CD4-positive, alpha-beta T cell (primary cell): ENCODE results near the gene CLCN2. TPM values are rescaled to one million over a fixed set of nuclear protein-coding genes. Genes with fewer than 3 reads are reported as not detected.
A peak's percentile ranks its signal among the peaks of the same experiment; 100 is the strongest.

Experiments
- ATAC-seq: fragments of 200-7000 bp; cut with Tn5 transposase; one replicate; pipeline ENCODE4 v1.10.0; 2022; ENCODE audit warnings: mild to moderate bottlenecking; ENCODE audit not compliant: poor library complexity
- CTCF ChIA-PET: fragments of 350-600 bp; sonication (Branson Sonifier 250); formaldehyde crosslinking; loops from one replicate; lab custom pipeline; 2021; ENCODE audit warnings: antibody characterized with exemption, inconsistent platforms; lab: Charles Lee
- POLR2A ChIA-PET: fragments of 350-600 bp; sonication (Branson Sonifier 250); formaldehyde crosslinking; loops from one replicate; lab custom pipeline; 2021; ENCODE audit warnings: antibody characterized with exemption, inconsistent platforms; lab: Charles Lee
- DNase-seq, 14 experiments: peaks; one replicate each; pipeline ENCODE4 v3.0.0-alpha.2; 2013 to 2020; ENCODE audit warnings: mixed read lengths in 2 of 14
- H3K27ac ChIP-seq, 2 donors: one replicate each; pipeline versions ENCODE4 v1.5.1 to v1.7.0; 2013; ENCODE audit warnings: low read length in 2 of 2, low read depth in 1 of 2, mild to moderate bottlenecking in 1 of 2
- H3K27me3 ChIP-seq, 2 experiments: 1 replicate in 1 of 2; 2 replicates in 1 of 2; pipeline versions ENCODE4 v1.6.1 to v1.7.0; 2013; ENCODE audit warnings: low read length in 2 of 2, control low read depth in 1 of 2, mild to moderate bottlenecking in 1 of 2, moderate library complexity in 1 of 2; ENCODE audit not compliant: insufficient read depth in 2 of 2, control insufficient read depth in 1 of 2
- H3K36me3 ChIP-seq: one replicate; pipeline ENCODE4 v1.6.1; 2013; ENCODE audit warnings: low read length, control low read depth; ENCODE audit not compliant: insufficient read depth
- H3K4me1 ChIP-seq: one replicate; pipeline ENCODE4 v1.6.1; 2013; ENCODE audit warnings: low read length, control low read depth; ENCODE audit not compliant: insufficient read depth
- H3K4me3 ChIP-seq: one replicate; pipeline ENCODE4 v1.5.1; 2013; ENCODE audit warnings: mild to moderate bottlenecking, low read length, moderate library complexity
- H3K9me3 ChIP-seq, 2 experiments: 1 replicate in 1 of 2; 2 replicates in 1 of 2; pipeline versions ENCODE4 v1.6.1 to v1.7.0; 2013; ENCODE audit warnings: low read length in 2 of 2, mild to moderate bottlenecking in 2 of 2, control low read depth in 1 of 2, moderate library complexity in 1 of 2; ENCODE audit not compliant: control insufficient read depth in 1 of 2, insufficient read depth in 1 of 2
- H3K27ac Mint-ChIP-seq: one replicate; pipeline ENCODE4 v1.8.0; 2020; ENCODE audit warnings: mixed read lengths
- H3K27me3 Mint-ChIP-seq: one replicate; pipeline ENCODE4 v1.8.0; 2021; ENCODE audit warnings: mixed read lengths
- H3K36me3 Mint-ChIP-seq: one replicate; pipeline ENCODE4 v1.8.0; 2021; ENCODE audit warnings: low read depth, mixed read lengths
- H3K4me1 Mint-ChIP-seq: one replicate; pipeline ENCODE4 v1.8.0; 2021; ENCODE audit warnings: low read depth, mixed read lengths
- H3K4me3 Mint-ChIP-seq: one replicate; pipeline ENCODE4 v1.8.0; 2020; ENCODE audit warnings: mild to moderate bottlenecking, mixed read lengths
- H3K9me3 Mint-ChIP-seq: one replicate; pipeline ENCODE4 v1.8.0; 2020; ENCODE audit warnings: mixed read lengths
- CTCF ChIP-seq: fragments of 200-600 bp; IDR thresholded peaks from one replicate; pipeline ENCODE4 v1.8.0; 2022; ENCODE audit warnings: antibody characterized with exemption, mild to moderate bottlenecking
- intact Hi-C, 2 experiments: fragments of 100-400 bp; cut with DNase I in 1 of 2; cut with micrococcal nuclease in 1 of 2; formaldehyde crosslinking; loops; one replicate each; pipeline versions ENCODE4 v1.15.1 to v1.9.0; 2023 to 2025; cut with DNase I, micrococcal nuclease
- total RNA-seq, 174 experiments: library from RNA in 2 of 174; stranded (reverse) in 2 of 174; gene quantifications; one replicate each; pipeline ENCODE4 v1.2.3 and lab custom pipeline; 2021 to 2026

CLCN2 gene
- total RNA-seq, 2 experiments from 2014 or later: 3.2 to 3.5 TPM

DNA sequence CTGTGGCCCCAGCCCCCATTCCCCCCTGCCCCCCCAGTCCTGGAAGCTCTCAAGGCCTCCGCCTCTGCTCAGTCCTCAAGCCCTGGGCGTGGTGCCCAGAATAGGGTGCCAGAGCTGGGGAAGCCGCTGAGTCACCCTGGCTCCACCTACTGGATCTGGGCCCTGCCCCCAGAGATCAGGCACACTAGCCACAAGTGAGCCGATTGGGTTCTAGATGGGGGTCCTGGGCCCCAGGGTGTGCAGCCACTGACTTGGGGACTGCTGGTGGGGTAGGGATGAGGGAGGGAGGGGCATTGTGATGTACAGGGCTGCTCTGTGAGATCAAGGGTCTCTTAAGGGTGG lies 41.3 kb downstream of the CLCN2 start:
- H3K9me3 ChIP-seq: no peaks in the 10 kb centered on the region
- ATAC-seq (no peak), DNase-seq (peak in 8 of 14 experiments; percentile 22 to 66 (median 48))
- ChIA-PET POLR2A (no interaction called here), CTCF (interaction anchor here (0.7 kb wide), 1 partner anchor 15 kb away, joined by 3 read pairs; no protein-coding TSS in a partner anchor)
- Mint-ChIP-seq H3K27me3 (no peaks in the 10 kb centered on the region), H3K4me3 (no peak overlapping the region), H3K27ac (peak overlapping the region; percentile 4), H3K36me3 (peaks cover 84% of the 10 kb centered on the region), H3K4me1 (peaks cover 31% of the 10 kb centered on the region), H3K9me3 (no peaks in the 10 kb centered on the region)
- no peak overlapping the region for H3K4me3 ChIP-seq
- TF ChIP-seq CTCF: no peak
- intact Hi-C loops: no loop called here
- no peaks in the 10 kb centered on the region for H3K27me3 ChIP-seq
- no peak overlapping the region for H3K27ac ChIP-seq
- peaks cover 78% of the 10 kb centered on the region for H3K36me3 ChIP-seq
- peaks cover 40% of the 10 kb centered on the region for H3K4me1 ChIP-seq

DNA sequence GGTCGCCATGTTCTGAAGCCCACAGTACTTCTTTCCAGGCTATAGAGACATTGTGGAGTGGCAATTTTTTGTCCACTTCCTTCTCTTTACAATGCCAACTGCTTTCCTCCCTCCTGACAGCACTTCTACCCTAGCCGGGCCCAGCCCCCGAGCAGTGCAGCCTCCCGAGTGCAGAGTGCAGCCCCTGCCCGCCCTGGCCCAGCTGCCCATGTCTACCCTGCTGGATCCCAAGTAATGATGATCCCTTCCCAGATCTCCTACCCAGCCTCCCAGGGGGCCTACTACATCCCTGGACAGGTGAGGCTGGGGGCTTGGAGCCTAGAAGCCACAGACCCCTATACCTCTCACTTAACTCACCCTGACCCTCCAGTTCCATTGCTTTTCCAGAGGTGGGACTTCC lies 44.2 kb downstream of the CLCN2 start:
- Mint-ChIP-seq H3K9me3 (no peaks in the 10 kb centered on the region), H3K4me1 (peaks cover 31% of the 10 kb centered on the region), H3K27me3 (no peaks in the 10 kb centered on the region), H3K36me3 (peaks cover 55% of the 10 kb centered on the region), H3K27ac (peak overlapping the region; percentile 95), H3K4me3 (peak overlapping the region; percentile 94)
- ChIA-PET CTCF (no interaction called here), POLR2A (no interaction called here)
- Histone ChIP-seq H3K9me3 (no peaks in the 10 kb centered on the region), H3K4me1 (peaks cover 47% of the 10 kb centered on the region), H3K4me3 (no peak overlapping the region), H3K27me3 (no peaks in the 10 kb centered on the region), H3K27ac (no peak overlapping the region), H3K36me3 (peaks cover 49% of the 10 kb centered on the region)
- ATAC-seq: no peak
- intact Hi-C loops: loop anchor here in 1 of 2 experiments (1.0 to 5.0 kb wide), 3 partner anchors 16 to 300 kb away; partner anchors contain the start of genes ABCC5 and ABCF3
- TF ChIP-seq CTCF: no peak
- peak in 1 of 14 experiments; percentile 21 for DNase-seq

- Histone ChIP-seq H3K27ac (peak overlapping the region in 1 of 2 donors; percentile 95), H3K27me3 (no peaks in the 10 kb centered on the region), H3K9me3 (no peaks in the 10 kb centered on the region), H3K4me1 (peaks cover 47% of the 10 kb centered on the region), H3K36me3 (peaks cover 45% of the 10 kb centered on the region), H3K4me3 (no peak overlapping the region)
- peaks cover 51% of the 10 kb centered on the region for H3K36me3 Mint-ChIP-seq
- DNase-seq (peak in 1 of 14 experiments; percentile 21), ATAC-seq (no peak)
- peaks cover 31% of the 10 kb centered on the region for H3K4me1 Mint-ChIP-seq
- no peaks in the 10 kb centered on the region for H3K27me3 Mint-ChIP-seq
- TF ChIP-seq CTCF: no peak
- H3K27ac Mint-ChIP-seq: peak overlapping the region; percentile 95
- H3K4me3 Mint-ChIP-seq: peak overlapping the region; percentile 94
- no peaks in the 10 kb centered on the region for H3K9me3 Mint-ChIP-seq
- ChIA-PET POLR2A (interaction anchor here (0.9 to 1.4 kb wide), 3 partner anchors 14 to 182 kb away, joined by 3 to 5 read pairs (median 3); partner anchors contain the start of genes ABCF3 and EIF2B5), CTCF (no interaction called here)
- intact Hi-C loops: loop anchor here in 1 of 2 experiments (1.0 to 5.0 kb wide), 3 partner anchors 17 to 299 kb away; partner anchors contain the start of genes ABCC5 and ABCF3
Observed at GRCh38 chr3:184316792-184317191, 44.6 kb downstream of the CLCN2 start.
